IMR-90 (cell line): Measurements from ENCODE around the gene KRT74. TPM values are rescaled to one million over a fixed set of nuclear protein-coding genes. Genes with fewer than 3 reads are reported as not detected.

Source experiments
- ATAC-seq: fragments of 200-7000 bp; cut with Tn5 transposase; 2 replicates; pipeline ENCODE4 v1.9.1; 2020; ENCODE audit warnings: low read depth, mild to moderate bottlenecking, moderate library complexity
- BruUV-seq: library from RNA; stranded (reverse); fragments of 400-500 nt; replicated peaks from 2 replicates; lab custom pipeline; 2021; lab: Mats Ljungman, UMichigan
- CTCF ChIA-PET: fragments of 300-600 bp; formaldehyde crosslinking; extraction: SDS; loops from one replicate; lab custom pipeline; 2021; ENCODE audit warnings: antibody characterized with exemption; lab: Yijun Ruan, JAX
- POLR2A ChIA-PET: fragments of 300-600 bp; sonication (Branson Sonifier 250); formaldehyde crosslinking; loops from one replicate; lab custom pipeline; 2022; ENCODE audit warnings: antibody characterized with exemption; ENCODE audit not compliant: unreplicated experiment; lab: Charles Lee
- DNase-seq: peaks from one replicate; pipeline ENCODE4 v3.0.0; 2013
- H2AFZ ChIP-seq: replicated peaks from 2 replicates; pipeline ENCODE3; 2013; ENCODE audit warnings: low read length, mild to moderate bottlenecking; ENCODE audit not compliant: poor library complexity
- H2AK5ac ChIP-seq: 2 replicates; pipeline ENCODE4 v1.6.1; 2013; ENCODE audit warnings: low read depth, low read length, inconsistent platforms
- H2AK9ac ChIP-seq: replicated peaks from 2 replicates; pipeline ENCODE3; 2013; ENCODE audit warnings: mild to moderate bottlenecking, low read depth, low read length, moderate library complexity; ENCODE audit not compliant: poor library complexity
- H2BK120ac ChIP-seq: 2 replicates; pipeline ENCODE4 v1.6.1; 2013; ENCODE audit warnings: low read depth, low read length, inconsistent platforms
- H2BK15ac ChIP-seq: 3 replicates; pipeline ENCODE4 v1.6.1; 2013; ENCODE audit warnings: low read depth, low read length, inconsistent platforms
- H2BK20ac ChIP-seq: 2 replicates; pipeline ENCODE4 v1.6.1; 2013; ENCODE audit warnings: low read depth, mild to moderate bottlenecking, inconsistent platforms, low read length, moderate library complexity
- H2BK5ac ChIP-seq: 2 replicates; pipeline ENCODE4 v1.6.1; 2013; ENCODE audit warnings: mild to moderate bottlenecking, low read depth, low read length, inconsistent platforms; ENCODE audit not compliant: poor library complexity, severe bottlenecking
- H3K14ac ChIP-seq: replicated peaks from 2 replicates; pipeline ENCODE4 v1.6.1; 2013; ENCODE audit warnings: low read depth, low read length, inconsistent platforms
- H3K18ac ChIP-seq: 2 replicates; pipeline ENCODE4 v1.6.1; 2013; ENCODE audit warnings: low read depth, low read length, control low read depth
- H3K23ac ChIP-seq: 2 replicates; pipeline ENCODE4 v1.6.1; 2013; ENCODE audit warnings: low read depth, low read length, inconsistent platforms
- H3K27ac ChIP-seq: 2 replicates; pipeline ENCODE4 v1.5.1; 2013; ENCODE audit warnings: mild to moderate bottlenecking, control low read depth, low read length; ENCODE audit not compliant: insufficient read depth
- H3K27me3 ChIP-seq: 2 replicates; pipeline ENCODE4 v1.6.1; 2013; ENCODE audit warnings: low read length; ENCODE audit not compliant: control insufficient read depth, insufficient read depth
- H3K36me3 ChIP-seq: 2 replicates; pipeline ENCODE4 v1.6.1; 2013; ENCODE audit warnings: low read length, mixed read lengths; ENCODE audit not compliant: control insufficient read depth, insufficient read depth
- H3K4ac ChIP-seq: 2 replicates; pipeline ENCODE4 v1.6.1; 2013; ENCODE audit warnings: low read depth, low read length, inconsistent platforms
- H3K4me1 ChIP-seq: 2 replicates; pipeline ENCODE4 v1.6.1; 2013; ENCODE audit warnings: low read length, mixed read lengths; ENCODE audit not compliant: control insufficient read depth, insufficient read depth
- H3K4me2 ChIP-seq: 2 replicates; pipeline ENCODE4 v1.6.1; 2013; ENCODE audit warnings: low read depth, mild to moderate bottlenecking, control low read depth, low read length, moderate library complexity
- H3K4me3 ChIP-seq: 2 replicates; pipeline ENCODE4 v1.5.1; 2013; ENCODE audit warnings: low read depth, mild to moderate bottlenecking, control low read depth, low read length, moderate library complexity; ENCODE audit not compliant: insufficient read depth
- H3K56ac ChIP-seq: 2 replicates; pipeline ENCODE4 v1.6.1; 2013; ENCODE audit warnings: low read length, inconsistent platforms; ENCODE audit not compliant: insufficient read depth; ENCODE audit errors: extremely low read depth
- H3K79me1 ChIP-seq, 2 experiments: 2 replicates each; pipeline ENCODE4 v1.6.1; 2013; ENCODE audit warnings: low read length in 2 of 2, inconsistent platforms in 1 of 2, low read depth in 1 of 2
- H3K9ac ChIP-seq: 2 replicates; pipeline ENCODE4 v1.6.1; 2013; ENCODE audit warnings: low read depth, low read length, control low read depth
- H3K9me1 ChIP-seq: 2 replicates; pipeline ENCODE4 v1.6.1; 2013; ENCODE audit warnings: low read length, inconsistent platforms; ENCODE audit not compliant: insufficient read depth
- H3K9me3 ChIP-seq: 2 replicates; pipeline ENCODE4 v1.6.1; 2013; ENCODE audit warnings: low read length; ENCODE audit not compliant: control insufficient read depth, insufficient read depth
- H4K20me1 ChIP-seq: 2 replicates; pipeline ENCODE4 v1.6.1; 2013; ENCODE audit warnings: low read length, inconsistent platforms; ENCODE audit not compliant: insufficient read depth
- H4K5ac ChIP-seq: 2 replicates; pipeline ENCODE4 v1.6.1; 2013; ENCODE audit warnings: mild to moderate bottlenecking, low read depth, low read length, control low read depth
- H4K8ac ChIP-seq, 2 experiments: 2 replicates each; pipeline ENCODE4 v1.6.1; 2013; ENCODE audit warnings: low read depth in 2 of 2, low read length in 2 of 2, control low read depth in 1 of 2, inconsistent platforms in 1 of 2
- H4K91ac ChIP-seq: 2 replicates; pipeline ENCODE4 v1.6.1; 2013; ENCODE audit warnings: low read depth, low read length, inconsistent platforms; ENCODE audit not compliant: insufficient read depth
- BHLHE40 ChIP-seq: fragments of 150-350 bp; IDR thresholded peaks from 2 replicates; pipeline ENCODE4 v1.6.1; 2016; ENCODE audit warnings: mild to moderate bottlenecking, low read depth, low read length
- CEBPB ChIP-seq: IDR thresholded peaks from 2 replicates; pipeline ENCODE4 v1.6.1; 2012; ENCODE audit warnings: low read depth, low read length, improper control_type of control experiment
- CHD1 ChIP-seq: IDR thresholded peaks from 2 replicates; pipeline ENCODE4 v1.6.1; 2012; ENCODE audit warnings: low read depth, low read length, improper control_type of control experiment
- FOS ChIP-seq: fragments of 150-350 bp; IDR thresholded peaks from 2 replicates; pipeline ENCODE4 v1.6.1; 2016; ENCODE audit warnings: low read depth, low read length
- MAFK ChIP-seq: IDR thresholded peaks from 2 replicates; pipeline ENCODE4 v1.6.1; 2012; ENCODE audit warnings: low read depth, low read length, improper control_type of control experiment
- MAZ ChIP-seq: IDR thresholded peaks from 2 replicates; pipeline ENCODE4 v1.6.1; 2012; ENCODE audit warnings: low read depth, mild to moderate bottlenecking, low read length, improper control_type of control experiment, moderate library complexity, borderline replicate concordance
- MXI1 ChIP-seq: IDR thresholded peaks from 2 replicates; pipeline ENCODE4 v1.6.1; 2012; ENCODE audit warnings: low read depth, mild to moderate bottlenecking, low read length, moderate library complexity, borderline replicate concordance
- RAD21 ChIP-seq: IDR thresholded peaks from 2 replicates; pipeline ENCODE4 v1.6.1; 2012; ENCODE audit warnings: low read length, improper control_type of control experiment
- RCOR1 ChIP-seq: IDR thresholded peaks from 2 replicates; pipeline ENCODE4 v1.6.1; 2012; ENCODE audit warnings: mild to moderate bottlenecking, low read length, improper control_type of control experiment; ENCODE audit not compliant: insufficient replicate concordance
- WGBS, 2 experiments: methylation state at CpG; one replicate each; pipeline versions ENCODE4 v1.1.5 to v1.1.7; 2013; ENCODE audit warnings: missing lambda C conversion rate in 2 of 2; ENCODE audit not compliant: insufficient read length in 1 of 2; ENCODE audit errors: extremely low coverage in 2 of 2; 5-methylcytosine and 5-hydroxymethylcytosine counted together
- dilution Hi-C: fragments of 300-500 bp; cut with HindIII; formaldehyde crosslinking; loops from one replicate; pipeline ENCODE4 v1.14.3; 2018; ENCODE audit warnings: low sequenced_read_pairs; ENCODE audit not compliant: unreplicated experiment
- in situ Hi-C: fragments of 300-500 bp; cut with MboI; formaldehyde crosslinking; loops from 3 replicates; pipeline ENCODE4 v1.14.3; 2019; ENCODE audit warnings: low sequenced_read_pairs, inconsistent platforms, mixed read lengths
- intact Hi-C: fragments of 100-400 bp; cut with micrococcal nuclease; formaldehyde crosslinking; loops from 2 replicates; pipeline ENCODE4 v1.10.0; 2022
- polyA plus RNA-seq, 3 experiments: library from polyadenylated mRNA; depleted of rRNA; stranded (reverse); fragments of >200 nt; gene quantifications; 2 replicates each; pipeline ENCODE4 v1.2.3, GENCODE V29; 2012; ENCODE audit warnings: low replicate concordance in 1 of 3
- total RNA-seq: library from RNA; depleted of rRNA; stranded (reverse); fragments of >200 nt; gene quantifications from 2 replicates; pipeline ENCODE4 v1.2.3, GENCODE V29; 2012
- TF ChIP-seq, protein P1 (sequence below): fragments of 150-350 bp; IDR thresholded peaks from 2 replicates; pipeline ENCODE4 v1.6.1; 2016; ENCODE audit warnings: low read depth, mild to moderate bottlenecking, low read length, moderate library complexity, borderline replicate concordance
- TF ChIP-seq, protein P2 (sequence below): conservative IDR thresholded peaks from 2 replicates; pipeline ENCODE4 v1.5.1; 2012; ENCODE audit warnings: mild to moderate bottlenecking, low read depth, low read length, improper control_type of control experiment

The KRT74 gene
- total and polyA plus RNA-seq, 2 of the 4 experiments (the other 2 are of a cell fraction), result not detected

DNA sequence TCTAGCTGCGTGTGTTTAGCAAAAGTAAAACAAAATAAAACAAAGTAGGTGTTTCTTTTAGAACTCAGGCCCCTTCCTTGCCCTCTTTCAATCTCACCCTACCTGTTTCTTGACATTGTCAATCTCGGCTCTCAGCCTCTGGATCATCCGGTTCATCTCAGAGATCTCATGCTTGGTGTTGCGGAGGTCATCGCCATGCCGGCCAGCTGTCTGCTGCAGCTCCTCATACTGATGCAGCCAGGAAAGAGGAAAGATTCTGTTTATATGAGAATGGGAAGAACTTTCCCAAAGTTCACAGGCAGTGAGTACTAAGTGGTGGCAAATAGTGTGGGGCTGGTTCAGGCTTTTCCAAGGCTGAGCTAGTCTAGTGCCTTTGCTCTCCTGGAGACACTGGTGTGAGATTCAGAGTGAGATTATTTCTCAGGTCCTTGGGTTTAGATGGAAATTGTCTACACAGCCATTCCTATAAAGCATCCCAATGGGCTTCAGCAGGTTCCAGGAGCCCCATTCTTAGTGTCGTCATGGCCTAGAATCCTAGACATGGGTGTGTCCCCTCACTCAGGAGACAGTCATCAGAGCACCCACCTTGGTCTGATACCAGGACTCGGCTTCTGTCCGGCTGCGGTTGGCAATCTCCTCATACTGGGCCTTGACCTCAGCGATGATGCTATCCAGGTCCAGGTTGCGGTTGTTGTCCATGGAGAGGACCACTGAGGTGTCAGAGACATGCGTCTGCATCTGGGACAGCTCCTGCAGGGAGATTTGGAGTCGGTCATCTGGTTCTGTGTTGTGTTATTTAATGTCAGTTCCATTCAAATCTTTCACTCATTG, 56.4 kb downstream of the KRT74 start (continued):
- no peak for TF ChIP-seq CHD1

DNA sequence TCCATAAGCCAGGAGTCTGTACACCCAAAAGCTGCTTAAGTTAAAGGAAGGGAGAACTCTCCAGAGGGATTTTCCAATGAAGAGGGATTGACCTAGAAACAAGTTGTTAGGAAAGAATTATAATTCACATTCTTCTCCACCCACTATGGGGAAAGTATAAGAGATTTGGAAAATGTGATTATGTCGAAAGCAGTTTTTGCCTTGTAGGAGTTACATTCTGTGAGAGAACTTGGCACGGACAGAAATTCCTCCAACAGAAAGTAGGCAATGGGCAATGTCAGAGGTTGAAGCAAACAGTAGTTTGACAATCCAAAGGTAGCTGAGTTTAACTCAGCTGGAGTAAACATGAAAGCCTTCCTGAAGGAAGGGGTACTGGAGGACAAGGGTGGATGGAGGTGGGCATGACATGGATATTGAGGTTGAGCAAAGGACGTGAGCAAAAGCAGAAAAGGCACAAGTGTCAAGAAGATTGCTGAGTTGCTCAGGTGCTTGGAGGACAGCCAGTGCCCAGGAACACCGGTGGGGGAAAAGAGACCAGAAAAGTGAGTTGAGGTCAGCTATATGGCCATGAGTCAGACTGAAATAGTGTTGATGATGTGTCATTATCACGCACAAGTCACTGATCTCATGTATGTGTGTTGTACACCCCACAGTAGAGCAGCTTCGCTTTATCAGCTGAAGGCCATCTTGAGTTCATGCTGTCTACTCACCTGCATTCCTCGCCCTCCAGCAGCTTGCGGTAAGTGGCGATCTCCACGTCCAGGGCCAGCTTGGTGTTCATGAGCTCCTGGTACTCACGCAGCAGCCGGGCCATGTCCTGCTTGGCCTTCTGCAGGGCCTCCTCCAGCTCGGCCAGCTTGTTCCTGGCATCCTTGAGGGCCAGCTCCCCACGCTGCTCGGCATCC, 57.5 kb downstream of the KRT74 start:
- Histone ChIP-seq H2AK5ac (no peak overlapping the region), H3K56ac (no peak overlapping the region), H3K18ac (no peak overlapping the region), H3K23ac (no peak overlapping the region), H3K9me3 (no peaks in the 10 kb centered on the region), H3K4me2 (no peak overlapping the region), H2BK120ac (no peak overlapping the region), H3K9ac (no peak overlapping the region), H3K4me3 (no peak overlapping the region), H4K20me1 (no peaks in the 10 kb centered on the region; the same call in 1 of the 2 replicates), H2BK20ac (no peak overlapping the region), H4K5ac (no peak overlapping the region), H2AK9ac (no peak overlapping the region), H4K8ac (no peak overlapping the region), H3K79me1 (no peaks in the 10 kb centered on the region), H2BK5ac (no peak overlapping the region), H3K9me1 (no peaks in the 10 kb centered on the region), H2AFZ (no peak overlapping the region), H3K27ac (no peak overlapping the region), H2BK15ac (no peak overlapping the region), H3K4ac (no peak overlapping the region), H3K14ac (no peak overlapping the region), H3K27me3 (peaks cover 24% of the 10 kb centered on the region), H3K36me3 (no peaks in the 10 kb centered on the region), H4K91ac (no peak overlapping the region), H3K4me1 (no peaks in the 10 kb centered on the region)
- ChIA-PET POLR2A (no interaction called here), CTCF (interaction anchor here (0.8 kb wide), 1 partner anchor 17 kb away, joined by 3 read pairs; no protein-coding TSS in a partner anchor)
- no TSS peak for BruUV-seq
- 80% methylated on average over 9 of the region's 15 CpGs; no CpG with 5 or more reads in 1 of the 2 experiments for WGBS, 2 experiments
- no peak for DNase-seq
- in situ Hi-C loops (no loop called here), intact Hi-C loops (no loop called here), dilution Hi-C loops (no loop called here)
- ATAC-seq, result no peak
- TF ChIP-seq MAFK (no peak), CEBPB (no peak), CHD1 (no peak), BHLHE40 (no peak), FOS (no peak), MAZ (no peak), RAD21 (no peak), RCOR1 (no peak), MXI1 (no peak)
- TF ChIP-seq, protein P1, sequence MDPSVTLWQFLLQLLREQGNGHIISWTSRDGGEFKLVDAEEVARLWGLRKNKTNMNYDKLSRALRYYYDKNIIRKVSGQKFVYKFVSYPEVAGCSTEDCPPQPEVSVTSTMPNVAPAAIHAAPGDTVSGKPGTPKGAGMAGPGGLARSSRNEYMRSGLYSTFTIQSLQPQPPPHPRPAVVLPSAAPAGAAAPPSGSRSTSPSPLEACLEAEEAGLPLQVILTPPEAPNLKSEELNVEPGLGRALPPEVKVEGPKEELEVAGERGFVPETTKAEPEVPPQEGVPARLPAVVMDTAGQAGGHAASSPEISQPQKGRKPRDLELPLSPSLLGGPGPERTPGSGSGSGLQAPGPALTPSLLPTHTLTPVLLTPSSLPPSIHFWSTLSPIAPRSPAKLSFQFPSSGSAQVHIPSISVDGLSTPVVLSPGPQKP, result no peak
- TF ChIP-seq, protein P2, sequence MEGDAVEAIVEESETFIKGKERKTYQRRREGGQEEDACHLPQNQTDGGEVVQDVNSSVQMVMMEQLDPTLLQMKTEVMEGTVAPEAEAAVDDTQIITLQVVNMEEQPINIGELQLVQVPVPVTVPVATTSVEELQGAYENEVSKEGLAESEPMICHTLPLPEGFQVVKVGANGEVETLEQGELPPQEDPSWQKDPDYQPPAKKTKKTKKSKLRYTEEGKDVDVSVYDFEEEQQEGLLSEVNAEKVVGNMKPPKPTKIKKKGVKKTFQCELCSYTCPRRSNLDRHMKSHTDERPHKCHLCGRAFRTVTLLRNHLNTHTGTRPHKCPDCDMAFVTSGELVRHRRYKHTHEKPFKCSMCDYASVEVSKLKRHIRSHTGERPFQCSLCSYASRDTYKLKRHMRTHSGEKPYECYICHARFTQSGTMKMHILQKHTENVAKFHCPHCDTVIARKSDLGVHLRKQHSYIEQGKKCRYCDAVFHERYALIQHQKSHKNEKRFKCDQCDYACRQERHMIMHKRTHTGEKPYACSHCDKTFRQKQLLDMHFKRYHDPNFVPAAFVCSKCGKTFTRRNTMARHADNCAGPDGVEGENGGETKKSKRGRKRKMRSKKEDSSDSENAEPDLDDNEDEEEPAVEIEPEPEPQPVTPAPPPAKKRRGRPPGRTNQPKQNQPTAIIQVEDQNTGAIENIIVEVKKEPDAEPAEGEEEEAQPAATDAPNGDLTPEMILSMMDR, result no peak
